NB4 (cell line): ENCODE measurements around the gene VAV3.

Source experiments
- CTCF ChIP-seq: IDR thresholded peaks from one replicate; pipeline ENCODE4 v1.5.1; 2012; ENCODE audit warnings: low read depth, low read length
- MAX ChIP-seq: IDR thresholded peaks from 2 replicates; pipeline ENCODE4 v1.6.1; 2011; ENCODE audit warnings: low read depth, low read length

GRCh38 chr1:107538502-107538901 is 426.5 kb downstream of the VAV3 start:
- TF ChIP-seq CTCF (no peak), MAX (no peak)
